Fibroblast of the aortic adventitia (primary cell): ENCODE data around the gene C6orf62. TPM values are rescaled to one million over a fixed set of nuclear protein-coding genes. Genes with fewer than 3 reads are reported as not detected.
"Not testable (repeated sequence)": the region's sequence is repeated elsewhere in the genome, so short reads cannot be mapped to it uniquely, and the experiment has no call there.

Experiments
- DNase-seq: peaks from one replicate; pipeline ENCODE4 v3.0.0-alpha.2; 2010; ENCODE audit warnings: low read depth
- H3K4me3 ChIP-seq: 2 replicates; pipeline ENCODE4 v1.5.1; 2011; ENCODE audit warnings: low read depth, mild to moderate bottlenecking, control low read depth, low read length, moderate library complexity
- total RNA-seq: library from RNA; depleted of rRNA; stranded (reverse); fragments of >200 nt; gene quantifications from 2 replicates; pipeline ENCODE4 v1.2.3, GENCODE V29; 2012; ENCODE audit warnings: low replicate concordance
- TF ChIP-seq, protein P1 (sequence below): IDR thresholded peaks from 2 replicates; pipeline ENCODE4 v1.5.1; 2011; ENCODE audit warnings: mild to moderate bottlenecking, low read length, control low read depth, inconsistent platforms; ENCODE audit not compliant: insufficient read depth

The C6orf62 gene
- total RNA-seq, 1 donor, result 121 TPM

DNA sequence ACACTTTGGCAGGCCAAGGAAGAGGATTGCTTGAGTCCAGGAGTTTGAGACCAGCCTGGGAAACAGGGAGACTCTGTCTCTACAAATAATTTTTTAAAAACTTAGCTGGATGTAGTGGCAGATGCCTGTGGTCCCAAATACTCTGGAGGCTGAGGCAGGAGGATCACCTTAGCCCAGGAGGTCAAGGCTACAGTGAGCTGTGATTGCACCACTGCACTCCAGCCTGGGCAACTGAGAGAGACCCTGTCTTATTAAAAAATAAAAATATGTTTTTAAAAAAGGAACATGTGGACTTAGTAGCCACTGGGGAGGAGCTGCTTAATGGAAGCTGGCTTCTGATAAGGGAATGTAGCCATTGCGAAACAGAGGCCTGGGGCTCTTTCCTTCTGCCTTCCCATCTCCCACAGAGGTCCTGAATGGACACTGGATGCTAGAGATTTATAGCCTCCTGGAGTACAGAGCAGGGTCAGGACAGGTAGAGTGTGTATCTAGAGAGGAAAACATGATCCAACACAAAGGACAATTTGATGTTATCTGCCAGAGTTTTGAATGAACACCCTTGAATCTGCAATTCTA is 34.1 kb upstream of the C6orf62 start:
- H3K4me3 ChIP-seq, result no peak overlapping the region
- TF ChIP-seq, protein P1, sequence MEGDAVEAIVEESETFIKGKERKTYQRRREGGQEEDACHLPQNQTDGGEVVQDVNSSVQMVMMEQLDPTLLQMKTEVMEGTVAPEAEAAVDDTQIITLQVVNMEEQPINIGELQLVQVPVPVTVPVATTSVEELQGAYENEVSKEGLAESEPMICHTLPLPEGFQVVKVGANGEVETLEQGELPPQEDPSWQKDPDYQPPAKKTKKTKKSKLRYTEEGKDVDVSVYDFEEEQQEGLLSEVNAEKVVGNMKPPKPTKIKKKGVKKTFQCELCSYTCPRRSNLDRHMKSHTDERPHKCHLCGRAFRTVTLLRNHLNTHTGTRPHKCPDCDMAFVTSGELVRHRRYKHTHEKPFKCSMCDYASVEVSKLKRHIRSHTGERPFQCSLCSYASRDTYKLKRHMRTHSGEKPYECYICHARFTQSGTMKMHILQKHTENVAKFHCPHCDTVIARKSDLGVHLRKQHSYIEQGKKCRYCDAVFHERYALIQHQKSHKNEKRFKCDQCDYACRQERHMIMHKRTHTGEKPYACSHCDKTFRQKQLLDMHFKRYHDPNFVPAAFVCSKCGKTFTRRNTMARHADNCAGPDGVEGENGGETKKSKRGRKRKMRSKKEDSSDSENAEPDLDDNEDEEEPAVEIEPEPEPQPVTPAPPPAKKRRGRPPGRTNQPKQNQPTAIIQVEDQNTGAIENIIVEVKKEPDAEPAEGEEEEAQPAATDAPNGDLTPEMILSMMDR, result no peak
- DNase-seq, result peak; percentile 8

DNA sequence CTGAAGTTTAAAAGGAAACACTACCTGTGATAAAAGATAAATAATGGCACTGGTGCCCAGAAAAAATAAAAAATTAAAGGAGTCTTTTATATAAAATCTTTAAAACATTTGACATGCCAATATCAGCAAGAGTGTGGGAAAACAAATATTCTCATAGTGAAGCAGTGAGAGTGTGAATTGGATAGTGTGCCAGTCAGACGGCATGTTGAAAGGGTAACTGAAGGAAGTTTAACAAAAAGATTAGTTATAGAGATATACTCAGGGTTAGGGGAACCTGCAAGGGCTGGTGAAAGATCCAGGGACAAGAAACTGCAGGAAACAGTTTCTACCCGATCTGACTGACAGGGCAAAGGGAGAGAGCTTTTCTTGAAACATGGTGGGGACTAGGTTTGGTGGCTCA is 33.5 kb upstream of the C6orf62 start:
- TF ChIP-seq, protein P1, result no peak
- DNase-seq, result no peak
- no peak overlapping the region for H3K4me3 ChIP-seq

DNA sequence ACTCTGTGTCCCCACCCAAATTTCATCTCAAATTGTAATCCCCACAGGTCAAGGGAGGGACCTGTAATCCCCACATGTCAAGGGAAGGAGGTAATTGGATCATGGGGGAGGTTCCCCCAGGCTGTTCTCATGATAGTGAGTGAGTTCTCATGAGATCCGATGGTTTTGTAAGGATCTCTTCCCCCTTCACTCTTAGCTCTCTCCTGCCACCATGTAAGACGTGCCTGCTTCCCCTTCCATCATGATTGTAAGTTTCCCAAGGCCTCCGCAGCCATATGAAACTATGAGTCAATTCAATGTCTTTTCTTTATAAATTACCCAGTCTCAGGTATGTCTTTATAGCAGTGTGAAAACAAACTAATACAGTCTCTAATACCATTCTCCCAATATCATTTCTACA is 31.9 kb upstream of the C6orf62 start:
- DNase-seq, H3K4me3 ChIP-seq: not testable (repeated sequence)

DNA sequence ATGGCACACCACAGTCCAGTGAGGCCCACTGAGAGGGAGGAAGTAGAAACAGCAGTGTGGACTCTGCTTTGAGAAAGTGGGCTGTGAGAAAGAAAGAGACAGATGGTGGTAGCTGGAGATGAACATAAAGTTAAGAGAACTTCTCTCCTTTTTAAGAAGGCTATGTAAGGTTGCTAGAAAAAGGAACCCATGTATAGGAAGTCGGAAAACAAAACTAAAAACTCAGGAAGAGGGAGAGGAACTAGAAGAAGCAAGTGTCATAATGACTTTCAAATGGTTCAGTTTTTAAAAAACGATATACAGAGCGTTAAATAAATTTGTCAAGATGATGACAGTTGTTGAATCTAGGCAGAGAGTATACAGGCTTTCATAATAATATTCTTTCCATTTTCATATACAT is 30.3 kb upstream of the C6orf62 start:
- TF ChIP-seq, protein P1, result no peak
- no peak overlapping the region for H3K4me3 ChIP-seq
- DNase-seq, result no peak

DNA sequence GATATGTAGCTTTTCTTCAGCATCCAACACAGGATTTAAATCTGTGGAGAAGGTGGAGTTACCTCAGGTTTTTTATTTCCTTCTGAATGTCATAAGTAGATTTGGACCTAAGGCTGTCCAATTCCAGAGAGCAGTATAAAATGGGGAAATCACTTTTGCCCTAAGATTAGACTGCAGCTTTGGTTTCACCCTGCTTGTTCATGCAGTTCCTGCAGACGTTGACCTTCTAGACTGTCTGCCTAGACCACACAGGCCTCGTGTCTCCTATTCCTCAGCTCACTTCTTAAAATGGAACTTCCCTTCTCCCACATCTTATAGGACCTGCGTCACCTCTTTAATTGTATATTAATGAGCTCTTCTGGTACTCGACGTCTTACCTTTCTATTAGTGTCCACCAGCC is 26.0 kb upstream of the C6orf62 start:
- TF ChIP-seq, protein P1, result no peak
- no peak for DNase-seq
- H3K4me3 ChIP-seq, result no peak overlapping the region

DNA sequence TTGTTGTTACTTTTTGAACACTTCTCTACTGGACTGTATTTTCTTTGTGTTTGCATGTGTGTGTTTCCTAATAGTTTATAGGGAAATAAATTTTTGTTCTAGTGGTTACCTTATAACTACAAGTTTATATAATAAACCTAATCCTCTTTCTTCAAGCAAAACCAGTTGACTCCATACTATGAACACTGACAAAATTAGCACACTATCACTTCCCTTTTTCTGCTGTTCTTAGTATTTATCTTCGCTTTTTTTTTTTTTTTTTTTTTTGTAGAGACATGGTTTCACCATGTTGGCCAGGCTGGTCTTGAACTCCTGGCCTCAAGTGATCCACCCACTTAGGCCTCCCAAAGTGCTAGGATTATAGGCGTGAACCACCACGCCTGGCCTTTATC is 25.0 kb upstream of the C6orf62 start:
- no peak for DNase-seq
- TF ChIP-seq, protein P1, result no peak
- no peak overlapping the region for H3K4me3 ChIP-seq

DNA sequence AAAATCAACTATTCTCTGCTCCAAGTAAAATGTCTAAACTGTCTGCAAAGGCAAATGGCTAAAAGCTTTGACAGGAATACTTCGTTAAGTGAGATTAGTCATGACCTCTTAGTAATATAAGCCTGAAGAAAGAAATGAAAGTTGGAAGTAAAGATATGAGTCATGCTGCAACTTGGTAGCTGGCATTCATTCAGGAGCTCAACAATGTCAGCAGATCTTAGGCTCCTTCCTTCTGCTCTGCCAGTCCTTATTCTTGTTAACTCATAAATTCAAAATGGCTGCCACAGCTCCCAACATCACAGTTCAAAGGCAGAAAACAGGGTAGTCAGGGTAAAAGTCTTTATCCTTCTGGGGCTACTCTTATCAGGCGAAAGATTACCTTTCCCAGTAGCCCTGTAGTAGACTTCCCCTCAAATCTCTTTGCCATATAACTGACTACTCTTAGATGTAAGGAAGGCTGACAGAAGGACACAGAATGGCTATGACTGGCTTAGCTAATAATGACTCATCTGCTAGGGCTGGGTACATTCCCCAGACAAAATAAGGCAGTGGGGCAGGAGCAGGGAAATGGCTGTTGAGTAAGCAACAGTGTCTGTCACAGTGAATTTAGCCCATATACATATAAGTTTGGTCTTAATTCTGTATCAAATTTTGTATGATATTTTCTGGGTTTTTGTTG is 24.4 kb upstream of the C6orf62 start:
- peak overlapping the region; percentile 16 for H3K4me3 ChIP-seq

More for the DNA sequence above, 24.4 kb upstream of the C6orf62 start:
- DNase-seq, result peak; percentile 98
- TF ChIP-seq, protein P1, result no peak
